IMR-90 (cell line): Measurements from ENCODE around the gene SSPN. TPM values are rescaled to one million over a fixed set of nuclear protein-coding genes. Genes with fewer than 3 reads are reported as not detected.

ENCODE experiments used
- ATAC-seq: fragments of 200-7000 bp; cut with Tn5 transposase; 2 replicates; pipeline ENCODE4 v1.9.1; 2020; ENCODE audit warnings: low read depth, mild to moderate bottlenecking, moderate library complexity
- BruUV-seq: library from RNA; stranded (reverse); fragments of 400-500 nt; replicated peaks from 2 replicates; lab custom pipeline; 2021; lab: Mats Ljungman, UMichigan
- CTCF ChIA-PET: fragments of 300-600 bp; formaldehyde crosslinking; extraction: SDS; loops from one replicate; lab custom pipeline; 2021; ENCODE audit warnings: antibody characterized with exemption; lab: Yijun Ruan, JAX
- POLR2A ChIA-PET: fragments of 300-600 bp; sonication (Branson Sonifier 250); formaldehyde crosslinking; loops from one replicate; lab custom pipeline; 2022; ENCODE audit warnings: antibody characterized with exemption; ENCODE audit not compliant: unreplicated experiment; lab: Charles Lee
- DNase-seq: peaks from one replicate; pipeline ENCODE4 v3.0.0; 2013
- H2AFZ ChIP-seq: replicated peaks from 2 replicates; pipeline ENCODE3; 2013; ENCODE audit warnings: low read length, mild to moderate bottlenecking; ENCODE audit not compliant: poor library complexity
- H2AK5ac ChIP-seq: 2 replicates; pipeline ENCODE4 v1.6.1; 2013; ENCODE audit warnings: low read depth, low read length, inconsistent platforms
- H2AK9ac ChIP-seq: replicated peaks from 2 replicates; pipeline ENCODE3; 2013; ENCODE audit warnings: mild to moderate bottlenecking, low read depth, low read length, moderate library complexity; ENCODE audit not compliant: poor library complexity
- H2BK120ac ChIP-seq: 2 replicates; pipeline ENCODE4 v1.6.1; 2013; ENCODE audit warnings: low read depth, low read length, inconsistent platforms
- H2BK15ac ChIP-seq: 3 replicates; pipeline ENCODE4 v1.6.1; 2013; ENCODE audit warnings: low read depth, low read length, inconsistent platforms
- H2BK20ac ChIP-seq: 2 replicates; pipeline ENCODE4 v1.6.1; 2013; ENCODE audit warnings: low read depth, mild to moderate bottlenecking, inconsistent platforms, low read length, moderate library complexity
- H2BK5ac ChIP-seq: 2 replicates; pipeline ENCODE4 v1.6.1; 2013; ENCODE audit warnings: mild to moderate bottlenecking, low read depth, low read length, inconsistent platforms; ENCODE audit not compliant: poor library complexity, severe bottlenecking
- H3K14ac ChIP-seq: replicated peaks from 2 replicates; pipeline ENCODE4 v1.6.1; 2013; ENCODE audit warnings: low read depth, low read length, inconsistent platforms
- H3K18ac ChIP-seq: 2 replicates; pipeline ENCODE4 v1.6.1; 2013; ENCODE audit warnings: low read depth, low read length, control low read depth
- H3K23ac ChIP-seq: 2 replicates; pipeline ENCODE4 v1.6.1; 2013; ENCODE audit warnings: low read depth, low read length, inconsistent platforms
- H3K27ac ChIP-seq: 2 replicates; pipeline ENCODE4 v1.5.1; 2013; ENCODE audit warnings: mild to moderate bottlenecking, control low read depth, low read length; ENCODE audit not compliant: insufficient read depth
- H3K27me3 ChIP-seq: 2 replicates; pipeline ENCODE4 v1.6.1; 2013; ENCODE audit warnings: low read length; ENCODE audit not compliant: control insufficient read depth, insufficient read depth
- H3K36me3 ChIP-seq: 2 replicates; pipeline ENCODE4 v1.6.1; 2013; ENCODE audit warnings: low read length, mixed read lengths; ENCODE audit not compliant: control insufficient read depth, insufficient read depth
- H3K4ac ChIP-seq: 2 replicates; pipeline ENCODE4 v1.6.1; 2013; ENCODE audit warnings: low read depth, low read length, inconsistent platforms
- H3K4me1 ChIP-seq: 2 replicates; pipeline ENCODE4 v1.6.1; 2013; ENCODE audit warnings: low read length, mixed read lengths; ENCODE audit not compliant: control insufficient read depth, insufficient read depth
- H3K4me2 ChIP-seq: 2 replicates; pipeline ENCODE4 v1.6.1; 2013; ENCODE audit warnings: low read depth, mild to moderate bottlenecking, control low read depth, low read length, moderate library complexity
- H3K4me3 ChIP-seq: 2 replicates; pipeline ENCODE4 v1.5.1; 2013; ENCODE audit warnings: low read depth, mild to moderate bottlenecking, control low read depth, low read length, moderate library complexity; ENCODE audit not compliant: insufficient read depth
- H3K56ac ChIP-seq: 2 replicates; pipeline ENCODE4 v1.6.1; 2013; ENCODE audit warnings: low read length, inconsistent platforms; ENCODE audit not compliant: insufficient read depth; ENCODE audit errors: extremely low read depth
- H3K79me1 ChIP-seq, 2 experiments: 2 replicates each; pipeline ENCODE4 v1.6.1; 2013; ENCODE audit warnings: low read length in 2 of 2, inconsistent platforms in 1 of 2, low read depth in 1 of 2
- H3K9ac ChIP-seq: 2 replicates; pipeline ENCODE4 v1.6.1; 2013; ENCODE audit warnings: low read depth, low read length, control low read depth
- H3K9me1 ChIP-seq: 2 replicates; pipeline ENCODE4 v1.6.1; 2013; ENCODE audit warnings: low read length, inconsistent platforms; ENCODE audit not compliant: insufficient read depth
- H3K9me3 ChIP-seq: 2 replicates; pipeline ENCODE4 v1.6.1; 2013; ENCODE audit warnings: low read length; ENCODE audit not compliant: control insufficient read depth, insufficient read depth
- H4K20me1 ChIP-seq: 2 replicates; pipeline ENCODE4 v1.6.1; 2013; ENCODE audit warnings: low read length, inconsistent platforms; ENCODE audit not compliant: insufficient read depth
- H4K5ac ChIP-seq: 2 replicates; pipeline ENCODE4 v1.6.1; 2013; ENCODE audit warnings: mild to moderate bottlenecking, low read depth, low read length, control low read depth
- H4K8ac ChIP-seq, 2 experiments: 2 replicates each; pipeline ENCODE4 v1.6.1; 2013; ENCODE audit warnings: low read depth in 2 of 2, low read length in 2 of 2, control low read depth in 1 of 2, inconsistent platforms in 1 of 2
- H4K91ac ChIP-seq: 2 replicates; pipeline ENCODE4 v1.6.1; 2013; ENCODE audit warnings: low read depth, low read length, inconsistent platforms; ENCODE audit not compliant: insufficient read depth
- BHLHE40 ChIP-seq: fragments of 150-350 bp; IDR thresholded peaks from 2 replicates; pipeline ENCODE4 v1.6.1; 2016; ENCODE audit warnings: mild to moderate bottlenecking, low read depth, low read length
- RCOR1 ChIP-seq: IDR thresholded peaks from 2 replicates; pipeline ENCODE4 v1.6.1; 2012; ENCODE audit warnings: mild to moderate bottlenecking, low read length, improper control_type of control experiment; ENCODE audit not compliant: insufficient replicate concordance
- WGBS, 2 experiments: methylation state at CpG; one replicate each; pipeline versions ENCODE4 v1.1.5 to v1.1.7; 2013; ENCODE audit warnings: missing lambda C conversion rate in 2 of 2; ENCODE audit not compliant: insufficient read length in 1 of 2; ENCODE audit errors: extremely low coverage in 2 of 2; 5-methylcytosine and 5-hydroxymethylcytosine counted together
- dilution Hi-C: fragments of 300-500 bp; cut with HindIII; formaldehyde crosslinking; loops from one replicate; pipeline ENCODE4 v1.14.3; 2018; ENCODE audit warnings: low sequenced_read_pairs; ENCODE audit not compliant: unreplicated experiment
- in situ Hi-C: fragments of 300-500 bp; cut with MboI; formaldehyde crosslinking; loops from 3 replicates; pipeline ENCODE4 v1.14.3; 2019; ENCODE audit warnings: low sequenced_read_pairs, inconsistent platforms, mixed read lengths
- intact Hi-C: fragments of 100-400 bp; cut with micrococcal nuclease; formaldehyde crosslinking; loops from 2 replicates; pipeline ENCODE4 v1.10.0; 2022
- polyA plus RNA-seq, 3 experiments: library from polyadenylated mRNA; depleted of rRNA; stranded (reverse); fragments of >200 nt; gene quantifications; 2 replicates each; pipeline ENCODE4 v1.2.3, GENCODE V29; 2012; ENCODE audit warnings: low replicate concordance in 1 of 3
- total RNA-seq: library from RNA; depleted of rRNA; stranded (reverse); fragments of >200 nt; gene quantifications from 2 replicates; pipeline ENCODE4 v1.2.3, GENCODE V29; 2012

SSPN gene
- total and polyA plus RNA-seq, 2 of the 4 experiments (the other 2 are of a cell fraction) = 3.5 to 5.6 TPM

DNA sequence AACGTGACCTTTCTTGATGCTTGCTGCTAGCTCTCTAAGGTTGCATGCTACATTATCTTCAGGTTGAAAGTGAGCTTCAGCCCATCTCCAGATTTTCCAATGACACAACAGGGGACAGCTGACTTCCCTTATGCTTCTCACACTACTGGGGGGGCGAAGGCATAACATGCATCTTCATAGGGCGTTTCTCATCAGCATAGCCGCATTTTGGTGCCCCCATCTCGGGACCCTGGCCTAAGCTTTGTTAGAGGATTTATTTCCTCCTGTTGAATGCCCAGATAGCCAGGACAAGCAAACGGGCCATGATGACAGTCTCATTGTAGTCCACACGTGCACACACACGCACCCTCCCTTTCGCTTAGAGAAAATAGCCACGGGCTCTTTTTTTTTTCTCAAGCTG is 30.7 kb downstream of the SSPN start:
- Histone ChIP-seq H2AK9ac (peak overlapping the region; percentile 44), H3K27me3 (peaks cover 6% of the 10 kb centered on the region; the same call in 1 of the 2 replicates), H4K20me1 (no peaks in the 10 kb centered on the region), H3K14ac (no peak overlapping the region), H4K8ac (no peak overlapping the region), H3K9me1 (peaks cover 3% of the 10 kb centered on the region; the same call in 1 of the 2 replicates), H4K5ac (no peak overlapping the region), H3K27ac (no peak overlapping the region), H3K9ac (no peak overlapping the region), H3K36me3 (no peaks in the 10 kb centered on the region), H3K56ac (no peak overlapping the region), H2AK5ac (no peak overlapping the region), H2AFZ (no peak overlapping the region), H2BK120ac (no peak overlapping the region), H2BK5ac (no peak overlapping the region), H3K9me3 (no peaks in the 10 kb centered on the region), H2BK20ac (no peak overlapping the region), H2BK15ac (no peak overlapping the region), H3K79me1 (no peaks in the 10 kb centered on the region), H3K18ac (no peak overlapping the region), H4K91ac (no peak overlapping the region), H3K4me1 (peaks cover 2% of the 10 kb centered on the region; the same call in 1 of the 2 replicates), H3K4me2 (no peak overlapping the region; the same call in 1 of the 2 replicates), H3K4ac (no peak overlapping the region), H3K23ac (0 out of 2 replicates have a peak overlapping the region, but pooled peaks have one; percentile 69), H3K4me3 (no peak overlapping the region)
- WGBS, 2 experiments = 75% methylated on average over 4 of the region's 10 CpGs; no CpG with 5 or more reads in 1 of the 2 experiments
- in situ Hi-C loops (no loop called here), intact Hi-C loops (loop anchor here (5.0 kb wide), 1 partner anchor 104 kb away; no protein-coding TSS in a partner anchor), dilution Hi-C loops (no loop called here)
- DNase-seq (no peak), ATAC-seq (no peak)
- POLR2A ChIA-PET = interaction anchor here (0.6 to 0.7 kb wide), 2 partner anchors 13 to 352 kb away, joined by 3 to 6 read pairs; no protein-coding TSS in a partner anchor
- no TSS peak for BruUV-seq
- TF ChIP-seq BHLHE40 (no peak), RCOR1 (no peak)
- CTCF ChIA-PET = interaction anchor here (0.5 to 1.6 kb wide), 4 partner anchors 12 to 469 kb away, joined by 3 to 5 read pairs (median 3); no protein-coding TSS in a partner anchor
